CD4-positive, CD25-positive, alpha-beta regulatory T cell (primary cell): ENCODE results near the gene OR51S1. TPM values are rescaled to one million over a fixed set of nuclear protein-coding genes. Genes with fewer than 3 reads are reported as not detected.
"Not testable (repeated sequence)": the region's sequence is repeated elsewhere in the genome, so short reads cannot be mapped to it uniquely, and the experiment has no call there.

Experiments
- ATAC-seq, 2 donors: fragments of 150-1000 bp; cut with Tn5 transposase; one replicate each; pipeline ENCODE4 v1.10.0; 2021; ENCODE audit warnings: low read depth in 2 of 2, moderate number of reproducible peaks in 2 of 2, moderate library complexity in 1 of 2
- DNase-seq, 3 donors: peaks; one replicate each; pipeline versions ENCODE4 v3.0.0 to v3.0.0-alpha.2; 2012 to 2022; ENCODE audit warnings: mixed read lengths in 1 of 3
- H3K27ac ChIP-seq: one replicate; pipeline ENCODE4 v1.7.0; 2013; ENCODE audit warnings: mild to moderate bottlenecking, low read length; ENCODE audit not compliant: insufficient read depth, poor library complexity, severe bottlenecking
- H3K27me3 ChIP-seq: one replicate; pipeline ENCODE4 v1.7.0; 2013; ENCODE audit warnings: low read length; ENCODE audit not compliant: control insufficient read depth, insufficient read depth
- H3K36me3 ChIP-seq: one replicate; pipeline ENCODE4 v1.7.0; 2013; ENCODE audit warnings: mild to moderate bottlenecking, low read length, moderate library complexity; ENCODE audit not compliant: control insufficient read depth, insufficient read depth
- H3K4me1 ChIP-seq: 2 replicates; pipeline ENCODE4 v1.7.0; 2013; ENCODE audit warnings: mild to moderate bottlenecking, low read length; ENCODE audit not compliant: insufficient read depth, control insufficient read depth, poor library complexity, severe bottlenecking
- H3K4me3 ChIP-seq: one replicate; pipeline ENCODE4 v1.7.0; 2013; ENCODE audit warnings: low read depth, mild to moderate bottlenecking, low read length, moderate library complexity
- H3K9me3 ChIP-seq, 2 experiments: 1 replicate in 1 of 2; 2 replicates in 1 of 2; pipeline ENCODE4 v1.7.0; 2013; ENCODE audit warnings: low read length in 2 of 2, mild to moderate bottlenecking in 1 of 2, moderate library complexity in 1 of 2; ENCODE audit not compliant: control insufficient read depth in 2 of 2
- H3K27ac Mint-ChIP-seq, 3 donors: one replicate each; pipeline ENCODE4 v1.8.0; 2020 to 2022; ENCODE audit warnings: mild to moderate bottlenecking in 3 of 3, mixed read lengths in 3 of 3, moderate library complexity in 2 of 3
- H3K27me3 Mint-ChIP-seq: one replicate; pipeline ENCODE4 v1.8.0; 2022; ENCODE audit warnings: mild to moderate bottlenecking, mixed read lengths
- H3K36me3 Mint-ChIP-seq: one replicate; pipeline ENCODE4 v1.8.0; 2020; ENCODE audit warnings: mixed read lengths
- H3K4me1 Mint-ChIP-seq, 4 donors: one replicate each; pipeline ENCODE4 v1.8.0; 2020 to 2022; ENCODE audit warnings: mixed read lengths in 4 of 4, mild to moderate bottlenecking in 1 of 4
- H3K4me3 Mint-ChIP-seq, 4 donors: one replicate each; pipeline ENCODE4 v1.8.0; 2020 to 2022; ENCODE audit warnings: mild to moderate bottlenecking in 4 of 4, mixed read lengths in 4 of 4, moderate library complexity in 3 of 4
- H3K9me3 Mint-ChIP-seq, 7 donors: one replicate each; pipeline ENCODE4 v1.8.0; 2020 to 2022; ENCODE audit warnings: mixed read lengths in 7 of 7, mild to moderate bottlenecking in 3 of 7, moderate library complexity in 2 of 7
- polyA plus RNA-seq, 4 donors: library from polyadenylated mRNA; unstranded; fragments of 300-500 nt; fragmentation: Illumina TruSeq; gene quantifications; one replicate each; pipeline ENCODE4 v1.2.3, GENCODE V29; 2021
- total RNA-seq: library from RNA; stranded (reverse); gene quantifications from one replicate; pipeline ENCODE4 v1.2.3, GENCODE V29; 2022

The OR51S1 gene
- total and polyA plus RNA-seq, 5 donors from 2014 or later = not detected

DNA sequence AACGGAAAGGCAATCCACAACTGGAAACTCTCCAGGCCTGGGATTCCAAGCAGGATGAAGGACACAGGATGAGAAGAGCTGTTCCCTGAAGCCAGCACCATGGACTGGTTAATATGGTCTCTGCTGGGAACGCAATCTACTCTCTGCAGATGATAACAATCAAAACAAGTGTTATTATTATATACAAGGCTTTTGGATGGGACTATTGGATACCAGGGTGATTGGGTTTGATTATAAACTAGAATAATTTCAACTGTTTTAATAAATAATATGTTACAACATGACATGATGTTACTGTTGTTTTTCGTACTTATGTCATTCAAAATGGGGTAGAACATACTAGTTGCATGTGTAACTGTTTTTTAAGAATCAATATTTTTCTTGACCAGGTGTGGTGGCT, 44.7 kb downstream of the OR51S1 start, which contains the start of gene OR52R1:
OR52R1 (minus strand) TSS at position 101 of the 400 bp plus-strand sequence; CDS start at position 101, 0 bp downstream.
- Histone ChIP-seq H3K9me3 (no peaks in the 10 kb centered on the region), H3K36me3 (no peaks in the 10 kb centered on the region), H3K27ac (no peak within 1 kb of the TSS), H3K27me3 (no peaks in the 10 kb centered on the region), H3K4me1 (no peaks in the 10 kb centered on the region), H3K4me3 (no peak within 1 kb of the TSS)
- H3K36me3 Mint-ChIP-seq = no peaks in the 10 kb centered on the region
- no peaks in the 10 kb centered on the region for H3K27me3 Mint-ChIP-seq
- no peaks in the 10 kb centered on the region for H3K4me1 Mint-ChIP-seq
- DNase-seq (no peak), ATAC-seq (no peak)
- no peak within 1 kb of the TSS for H3K4me3 Mint-ChIP-seq
- peaks cover 0 to 4% (median 0%) of the 10 kb centered on the region in 7 donors for H3K9me3 Mint-ChIP-seq
- H3K27ac Mint-ChIP-seq = no peak within 1 kb of the TSS

DNA sequence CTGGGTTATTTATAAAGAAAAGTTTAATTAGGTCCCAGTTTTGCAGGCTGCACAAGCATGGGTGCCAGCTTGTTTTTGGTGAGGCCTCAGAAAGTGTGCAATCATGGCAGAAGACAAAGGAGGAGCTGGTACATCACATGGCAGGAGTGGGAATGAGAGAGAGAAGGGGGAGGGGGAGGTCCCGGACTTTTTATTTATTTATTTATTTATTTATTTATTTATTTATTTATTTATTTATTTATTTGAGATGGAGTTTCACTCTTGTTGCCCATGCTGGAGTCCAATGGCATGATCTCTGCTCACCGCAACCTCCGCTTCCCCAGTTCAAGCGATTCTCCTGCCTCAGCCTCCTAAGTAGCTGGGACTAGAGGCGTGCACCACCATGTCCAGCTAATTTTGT, 47.7 kb downstream of the OR51S1 start:
- H3K4me1 Mint-ChIP-seq = not testable (repeated sequence)

DNA sequence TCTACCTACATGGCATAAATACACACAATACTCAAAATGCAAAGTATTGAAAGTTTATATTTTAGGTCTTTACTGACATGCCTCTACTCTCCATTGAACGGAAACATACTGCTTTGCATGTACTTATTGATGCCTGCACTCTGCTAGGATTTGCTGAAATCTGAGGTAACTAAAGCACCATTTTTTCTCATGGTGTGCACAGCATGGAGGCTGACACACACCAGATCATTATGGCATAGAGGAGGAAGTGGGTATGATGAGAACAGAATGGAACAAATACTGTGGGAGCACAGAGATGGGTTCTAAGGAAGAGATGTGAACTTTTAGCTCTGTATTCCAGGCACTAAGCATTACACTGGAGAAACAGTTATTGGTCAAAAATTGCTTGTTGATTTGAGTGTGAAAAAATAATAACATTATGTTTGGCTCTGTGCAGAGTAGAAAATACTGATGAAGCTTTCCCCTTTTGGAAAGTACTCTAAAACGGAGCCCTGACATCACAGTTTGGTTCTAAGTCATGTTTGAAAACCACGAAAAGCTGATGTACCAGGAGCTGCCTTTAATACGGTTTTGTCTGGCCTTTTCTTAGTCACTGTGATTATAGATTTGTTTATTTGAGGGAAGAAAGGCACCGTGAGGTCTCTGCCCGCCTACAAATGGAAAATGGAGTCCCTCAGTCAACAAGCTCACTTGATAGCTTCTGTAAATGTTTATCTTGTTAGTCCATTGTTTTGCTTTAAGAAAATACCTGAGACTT, 50.4 kb downstream of the OR51S1 start:
- no peak for ATAC-seq

More for the DNA sequence above, 47.7 kb downstream of the OR51S1 start:
- H3K9me3 ChIP-seq, H3K4me3 Mint-ChIP-seq, H3K9me3 Mint-ChIP-seq, H3K36me3 Mint-ChIP-seq, H3K27me3 ChIP-seq, H3K27ac ChIP-seq, H3K27me3 Mint-ChIP-seq, H3K4me1 ChIP-seq, ATAC-seq, H3K4me3 ChIP-seq, DNase-seq, H3K27ac Mint-ChIP-seq, H3K36me3 ChIP-seq: not testable (repeated sequence)

More for the DNA sequence above, 50.4 kb downstream of the OR51S1 start:
- H3K27ac Mint-ChIP-seq = no peak overlapping the region
- no peaks in the 10 kb centered on the region for H3K36me3 Mint-ChIP-seq
- H3K9me3 ChIP-seq = no peaks in the 10 kb centered on the region
- H3K27me3 Mint-ChIP-seq = no peaks in the 10 kb centered on the region
- H3K9me3 Mint-ChIP-seq = no peaks in the 10 kb centered on the region
- no peak for DNase-seq
- no peak overlapping the region for H3K27ac ChIP-seq
- no peak overlapping the region for H3K4me3 ChIP-seq
- no peaks in the 10 kb centered on the region for H3K4me1 ChIP-seq
- no peaks in the 10 kb centered on the region for H3K27me3 ChIP-seq
- H3K4me3 Mint-ChIP-seq = no peak overlapping the region
- no peaks in the 10 kb centered on the region for H3K4me1 Mint-ChIP-seq
- H3K36me3 ChIP-seq = no peaks in the 10 kb centered on the region

Other genes with a start within 250 kb of the OR51S1 start
- gene TRIM68, start 241.0 kb downstream of the OR51S1 start, total RNA-seq = 10.1 TPM
- gene TRIM68, start 241.0 kb downstream of the OR51S1 start, polyA plus RNA-seq = 10 to 100 TPM; 17.0 to 22.3 (median 18.4) TPM
- not detected for gene OR51D1, start 211.7 kb downstream of the OR51S1 start, total RNA-seq
- not detected for gene OR51D1, start 211.7 kb downstream of the OR51S1 start, polyA plus RNA-seq
- not detected for gene OR51E1, start 205.2 kb downstream of the OR51S1 start, total RNA-seq
- not detected for gene OR51E1, start 205.2 kb downstream of the OR51S1 start, polyA plus RNA-seq
- gene OR51E2, start 151.4 kb downstream of the OR51S1 start, total RNA-seq = not detected
- gene OR51E2, start 151.4 kb downstream of the OR51S1 start, polyA plus RNA-seq = not detected
- not detected for gene MMP26, start 144.4 kb downstream of the OR51S1 start, total RNA-seq
- not detected for gene MMP26, start 144.4 kb downstream of the OR51S1 start, polyA plus RNA-seq
- not detected for gene OR51F1, start 79.3 kb downstream of the OR51S1 start, total RNA-seq
- gene OR51F1, start 79.3 kb downstream of the OR51S1 start, polyA plus RNA-seq = not detected
- gene OR52R1, start 44.8 kb downstream of the OR51S1 start, total RNA-seq = not detected
- not detected for gene OR52R1, start 44.8 kb downstream of the OR51S1 start, polyA plus RNA-seq
- gene OR51F2, start 27.9 kb downstream of the OR51S1 start, total RNA-seq = not detected
- not detected for gene OR51F2, start 27.9 kb downstream of the OR51S1 start, polyA plus RNA-seq
- not detected for gene OR51T1, start 32.7 kb upstream of the OR51S1 start, total RNA-seq
- not detected for gene OR51T1, start 32.7 kb upstream of the OR51S1 start, polyA plus RNA-seq
- not detected for gene OR51A7, start 54.6 kb upstream of the OR51S1 start, total RNA-seq
- not detected for gene OR51A7, start 54.6 kb upstream of the OR51S1 start, polyA plus RNA-seq
- not detected for gene OR51G2, start 70.1 kb upstream of the OR51S1 start, total RNA-seq
- gene OR51G2, start 70.1 kb upstream of the OR51S1 start, polyA plus RNA-seq = not detected
- not detected for gene OR51G1, start 75.1 kb upstream of the OR51S1 start, total RNA-seq
- not detected for gene OR51G1, start 75.1 kb upstream of the OR51S1 start, polyA plus RNA-seq
- gene OR51A4, start 98.4 kb upstream of the OR51S1 start, total RNA-seq = not detected
- not detected for gene OR51A4, start 98.4 kb upstream of the OR51S1 start, polyA plus RNA-seq
- not detected for gene OR51A2, start 106.5 kb upstream of the OR51S1 start, total RNA-seq
- gene OR51A2, start 106.5 kb upstream of the OR51S1 start, polyA plus RNA-seq = not detected
- not detected for gene OR51L1, start 145.6 kb upstream of the OR51S1 start, total RNA-seq
- gene OR51L1, start 145.6 kb upstream of the OR51S1 start, polyA plus RNA-seq = not detected
- not detected for gene OR52J3, start 197.3 kb upstream of the OR51S1 start, total RNA-seq
- not detected for gene OR52J3, start 197.3 kb upstream of the OR51S1 start, polyA plus RNA-seq
- gene OR52E2, start 210.4 kb upstream of the OR51S1 start, total RNA-seq = not detected
- not detected for gene OR52E2, start 210.4 kb upstream of the OR51S1 start, polyA plus RNA-seq
- not detected for gene OR52E1, start 220.4 kb upstream of the OR51S1 start, total RNA-seq
- gene OR52E1, start 220.4 kb upstream of the OR51S1 start, polyA plus RNA-seq = not detected